Choroid plexus epithelial cell (primary cell): Measurements from ENCODE around the gene CCDC40.

Experiments used
- DNase-seq: peaks from one replicate; pipeline ENCODE4 v3.0.0-alpha.2; 2010; ENCODE audit warnings: low read depth
- H3K4me3 ChIP-seq: 2 replicates; pipeline ENCODE4 v1.5.1; 2011; ENCODE audit warnings: low read depth, mild to moderate bottlenecking, control low read depth, low read length, moderate library complexity
- TF ChIP-seq, protein P1 (sequence below): conservative IDR thresholded peaks from 2 replicates; pipeline ENCODE4 v1.5.1; 2011; ENCODE audit warnings: low read depth, mild to moderate bottlenecking, control low read depth, inconsistent platforms, low read length, moderate library complexity

CCDC40 gene

DNA sequence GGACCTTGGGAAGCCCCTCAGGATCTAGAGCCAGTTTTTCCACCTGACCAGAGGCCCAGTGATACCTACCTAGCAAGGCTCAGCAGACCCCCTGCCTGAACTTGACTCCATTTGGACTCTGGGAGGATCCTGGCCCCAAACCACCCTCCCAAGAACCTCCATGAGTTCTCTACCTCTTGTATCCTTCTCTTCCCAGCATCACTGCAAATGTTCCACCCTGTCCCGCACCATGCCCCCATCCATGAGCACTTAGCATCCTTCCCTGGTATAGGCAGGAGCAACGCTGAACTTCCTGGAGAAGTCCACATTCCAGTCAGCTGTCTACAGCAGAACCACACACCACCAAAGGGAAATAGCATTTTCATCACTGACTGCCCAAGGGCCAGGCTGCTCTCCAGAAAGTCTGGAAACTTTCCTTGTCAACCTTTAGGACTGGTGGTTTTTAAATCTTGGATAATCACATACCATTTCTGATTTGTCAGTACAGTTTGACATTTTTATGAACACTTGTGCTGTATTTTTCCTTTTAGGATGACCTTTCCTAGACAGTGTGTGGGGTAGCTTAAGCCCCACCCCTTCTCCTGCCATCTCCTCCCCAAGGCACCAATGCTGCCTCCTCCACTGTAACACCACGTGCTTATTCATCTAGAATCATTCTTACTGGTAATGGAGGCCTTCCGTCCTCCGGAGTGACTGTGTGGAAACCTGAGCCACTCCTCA is 96.6 kb downstream of the CCDC40 start:
- TF ChIP-seq, protein P1, sequence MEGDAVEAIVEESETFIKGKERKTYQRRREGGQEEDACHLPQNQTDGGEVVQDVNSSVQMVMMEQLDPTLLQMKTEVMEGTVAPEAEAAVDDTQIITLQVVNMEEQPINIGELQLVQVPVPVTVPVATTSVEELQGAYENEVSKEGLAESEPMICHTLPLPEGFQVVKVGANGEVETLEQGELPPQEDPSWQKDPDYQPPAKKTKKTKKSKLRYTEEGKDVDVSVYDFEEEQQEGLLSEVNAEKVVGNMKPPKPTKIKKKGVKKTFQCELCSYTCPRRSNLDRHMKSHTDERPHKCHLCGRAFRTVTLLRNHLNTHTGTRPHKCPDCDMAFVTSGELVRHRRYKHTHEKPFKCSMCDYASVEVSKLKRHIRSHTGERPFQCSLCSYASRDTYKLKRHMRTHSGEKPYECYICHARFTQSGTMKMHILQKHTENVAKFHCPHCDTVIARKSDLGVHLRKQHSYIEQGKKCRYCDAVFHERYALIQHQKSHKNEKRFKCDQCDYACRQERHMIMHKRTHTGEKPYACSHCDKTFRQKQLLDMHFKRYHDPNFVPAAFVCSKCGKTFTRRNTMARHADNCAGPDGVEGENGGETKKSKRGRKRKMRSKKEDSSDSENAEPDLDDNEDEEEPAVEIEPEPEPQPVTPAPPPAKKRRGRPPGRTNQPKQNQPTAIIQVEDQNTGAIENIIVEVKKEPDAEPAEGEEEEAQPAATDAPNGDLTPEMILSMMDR: no peak
- no peak overlapping the region for H3K4me3 ChIP-seq
- no peak for DNase-seq

DNA sequence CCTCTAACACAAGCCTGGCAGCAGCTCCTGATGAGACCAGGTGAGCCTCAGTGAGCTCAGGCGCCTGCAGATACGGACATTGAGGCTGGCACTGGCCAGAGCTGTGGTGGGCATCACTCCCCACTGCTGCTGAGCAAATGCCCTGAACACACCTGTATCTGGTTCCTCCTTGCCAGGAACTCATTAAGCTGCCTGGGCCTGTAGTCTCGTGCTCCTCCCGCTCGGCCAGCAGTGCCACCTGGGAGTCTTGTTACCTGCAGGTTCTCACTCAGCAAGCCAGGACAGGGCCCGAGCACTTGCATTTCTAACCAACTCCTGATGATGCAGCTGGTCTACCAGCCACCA is 97.2 kb downstream of the CCDC40 start:
- DNase-seq: no peak
- no peak overlapping the region for H3K4me3 ChIP-seq
- TF ChIP-seq, protein P1: no peak

DNA sequence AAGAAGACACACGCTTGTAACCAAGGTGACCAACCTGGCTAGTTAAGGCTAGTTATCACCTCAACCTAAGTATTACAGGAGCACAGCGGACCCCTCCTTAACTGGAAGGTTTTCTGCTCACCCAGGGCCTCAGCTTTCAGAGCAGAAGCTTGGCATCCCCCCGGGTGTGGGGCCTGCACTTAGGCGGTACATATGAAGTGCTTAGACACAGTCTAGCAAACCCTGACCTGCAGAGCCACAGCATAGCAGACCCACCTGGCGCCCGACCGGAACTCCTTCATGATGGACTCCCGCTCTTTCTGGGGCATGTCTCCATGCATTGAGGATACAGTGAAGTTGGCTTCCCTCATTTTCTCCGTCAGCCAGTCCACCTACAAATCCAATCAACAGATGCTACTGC is 100.7 kb downstream of the CCDC40 start:
- TF ChIP-seq, protein P1: no peak
- DNase-seq: no peak
- H3K4me3 ChIP-seq: no peak overlapping the region

DNA sequence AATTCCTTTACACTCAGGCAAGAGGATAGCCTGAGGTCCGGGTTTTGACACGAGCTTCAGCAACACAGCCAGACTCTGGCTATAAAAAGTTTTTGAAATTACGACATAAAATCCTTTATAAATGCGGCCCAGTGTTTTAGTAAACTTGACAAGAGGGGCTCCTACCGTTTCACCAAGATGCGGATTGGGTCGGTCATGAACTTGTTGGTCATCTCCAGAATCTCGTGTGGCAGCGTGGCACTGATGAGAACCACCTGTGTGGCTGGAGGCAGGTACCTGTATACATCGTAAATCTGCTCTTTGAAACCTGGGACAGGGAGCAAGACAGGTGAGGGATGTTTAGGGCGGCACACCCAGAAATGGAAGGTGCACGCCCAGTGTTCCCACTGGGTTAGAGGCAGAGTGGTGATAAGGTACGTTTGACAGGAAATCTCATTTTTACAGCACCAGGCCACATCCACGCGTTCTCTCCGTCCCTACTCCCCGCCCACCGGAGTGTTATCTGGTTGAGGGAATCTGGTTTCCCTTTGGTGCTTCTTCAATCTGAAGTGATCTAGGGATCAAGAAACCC is 102.5 kb downstream of the CCDC40 start:
- no peak overlapping the region for H3K4me3 ChIP-seq
- TF ChIP-seq, protein P1: no peak
- DNase-seq: no peak

DNA sequence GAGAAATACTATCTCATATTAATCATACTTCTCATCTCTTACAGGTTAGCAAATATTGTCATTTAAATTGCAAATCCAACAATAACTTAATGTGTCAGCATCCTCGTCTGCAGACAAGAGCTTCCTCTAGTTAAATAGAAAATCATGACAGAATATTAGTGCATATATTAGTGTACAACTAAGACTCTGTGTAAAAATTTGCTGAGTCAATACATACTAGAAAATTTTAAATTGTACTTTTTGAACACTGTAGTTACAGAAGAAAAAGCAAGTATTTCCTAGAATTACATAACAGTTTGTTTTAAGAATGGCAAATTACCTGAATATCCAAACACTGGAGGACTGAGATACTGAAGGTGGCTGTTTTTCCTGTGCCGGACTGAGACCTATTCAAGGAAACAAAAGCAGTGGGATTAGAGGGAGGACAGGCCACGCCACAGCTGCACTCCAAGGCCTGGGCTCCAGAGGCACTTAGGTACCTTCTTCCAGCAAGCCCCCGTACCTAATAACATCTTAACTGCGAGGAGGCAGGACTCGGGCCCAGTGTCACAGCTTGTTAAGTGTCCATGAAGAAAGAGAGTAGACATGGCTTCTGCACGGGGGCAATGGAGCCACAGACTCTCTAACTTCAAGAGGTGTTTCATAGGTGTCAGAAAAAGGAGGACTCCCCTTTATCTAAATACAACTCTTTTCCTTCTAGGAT is 105.2 kb downstream of the CCDC40 start:
- TF ChIP-seq, protein P1: no peak
- H3K4me3 ChIP-seq: no peak overlapping the region
- DNase-seq: no peak

DNA sequence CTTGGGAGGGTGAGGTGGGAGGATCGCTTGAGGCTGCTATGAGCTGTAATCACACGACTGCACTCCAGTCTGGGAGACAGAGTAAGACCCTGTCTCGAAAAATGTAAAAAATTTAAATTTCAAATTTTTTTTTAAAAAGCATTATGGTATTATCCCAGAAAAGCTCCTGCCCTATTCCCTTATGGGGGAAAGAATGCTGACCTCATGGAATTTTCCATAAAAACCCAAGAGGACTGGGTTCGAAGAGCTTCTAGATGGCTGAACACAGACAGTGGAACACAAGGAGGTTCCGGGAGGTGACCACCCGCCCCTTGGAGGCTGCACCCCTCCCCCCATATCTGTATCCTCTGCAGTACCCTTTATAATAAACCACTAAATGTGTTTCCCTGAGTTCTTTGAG is 106.5 kb downstream of the CCDC40 start:
- no peak overlapping the region for H3K4me3 ChIP-seq
- DNase-seq: no peak
- TF ChIP-seq, protein P1: no peak
